ENCODE data around the gene FLT4.

- TF ChIP-seq ZNF430 (CRISPR knock-in tag; IDR thresholded peaks at IDR 0.05): no peak
- TF ChIP-seq, protein P1, sequence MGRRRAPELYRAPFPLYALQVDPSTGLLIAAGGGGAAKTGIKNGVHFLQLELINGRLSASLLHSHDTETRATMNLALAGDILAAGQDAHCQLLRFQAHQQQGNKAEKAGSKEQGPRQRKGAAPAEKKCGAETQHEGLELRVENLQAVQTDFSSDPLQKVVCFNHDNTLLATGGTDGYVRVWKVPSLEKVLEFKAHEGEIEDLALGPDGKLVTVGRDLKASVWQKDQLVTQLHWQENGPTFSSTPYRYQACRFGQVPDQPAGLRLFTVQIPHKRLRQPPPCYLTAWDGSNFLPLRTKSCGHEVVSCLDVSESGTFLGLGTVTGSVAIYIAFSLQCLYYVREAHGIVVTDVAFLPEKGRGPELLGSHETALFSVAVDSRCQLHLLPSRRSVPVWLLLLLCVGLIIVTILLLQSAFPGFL (CRISPR knock-in tag; IDR thresholded peaks at IDR 0.05): no peak
- no peak for TF ChIP-seq ZNF883 (CRISPR knock-in tag; IDR thresholded peaks at IDR 0.05; ENCODE audit: not compliant biosample characterization)
- TF ChIP-seq, protein P2, sequence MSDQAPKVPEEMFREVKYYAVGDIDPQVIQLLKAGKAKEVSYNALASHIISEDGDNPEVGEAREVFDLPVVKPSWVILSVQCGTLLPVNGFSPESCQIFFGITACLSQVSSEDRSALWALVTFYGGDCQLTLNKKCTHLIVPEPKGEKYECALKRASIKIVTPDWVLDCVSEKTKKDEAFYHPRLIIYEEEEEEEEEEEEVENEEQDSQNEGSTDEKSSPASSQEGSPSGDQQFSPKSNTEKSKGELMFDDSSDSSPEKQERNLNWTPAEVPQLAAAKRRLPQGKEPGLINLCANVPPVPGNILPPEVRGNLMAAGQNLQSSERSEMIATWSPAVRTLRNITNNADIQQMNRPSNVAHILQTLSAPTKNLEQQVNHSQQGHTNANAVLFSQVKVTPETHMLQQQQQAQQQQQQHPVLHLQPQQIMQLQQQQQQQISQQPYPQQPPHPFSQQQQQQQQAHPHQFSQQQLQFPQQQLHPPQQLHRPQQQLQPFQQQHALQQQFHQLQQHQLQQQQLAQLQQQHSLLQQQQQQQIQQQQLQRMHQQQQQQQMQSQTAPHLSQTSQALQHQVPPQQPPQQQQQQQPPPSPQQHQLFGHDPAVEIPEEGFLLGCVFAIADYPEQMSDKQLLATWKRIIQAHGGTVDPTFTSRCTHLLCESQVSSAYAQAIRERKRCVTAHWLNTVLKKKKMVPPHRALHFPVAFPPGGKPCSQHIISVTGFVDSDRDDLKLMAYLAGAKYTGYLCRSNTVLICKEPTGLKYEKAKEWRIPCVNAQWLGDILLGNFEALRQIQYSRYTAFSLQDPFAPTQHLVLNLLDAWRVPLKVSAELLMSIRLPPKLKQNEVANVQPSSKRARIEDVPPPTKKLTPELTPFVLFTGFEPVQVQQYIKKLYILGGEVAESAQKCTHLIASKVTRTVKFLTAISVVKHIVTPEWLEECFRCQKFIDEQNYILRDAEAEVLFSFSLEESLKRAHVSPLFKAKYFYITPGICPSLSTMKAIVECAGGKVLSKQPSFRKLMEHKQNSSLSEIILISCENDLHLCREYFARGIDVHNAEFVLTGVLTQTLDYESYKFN (CRISPR knock-in tag; conservative IDR thresholded peaks at IDR 0.05): no peak
- TF ChIP-seq FOXP1 (IDR thresholded peaks at IDR 0.05): no peak
- TF ChIP-seq FOXP1 (CRISPR knock-in tag; IDR thresholded peaks at IDR 0.05): no peak
- TF ChIP-seq ZBTB20 (CRISPR knock-in tag; IDR thresholded peaks at IDR 0.05; ENCODE audit: borderline replicate concordance, low read depth): no peak
- TF ChIP-seq SMAD1 (CRISPR knock-in tag; IDR thresholded peaks at IDR 0.05; ENCODE audit: borderline replicate concordance, low read depth): no peak
- no peak for TF ChIP-seq RAD21 (CRISPR knock-in tag; IDR thresholded peaks at IDR 0.05)
- no peak for TF ChIP-seq U2AF1 (optimal IDR thresholded peaks at IDR 0.05; ENCODE audit: low read depth, low read length)
- TF ChIP-seq ZFP90 (CRISPR knock-in tag; IDR thresholded peaks at IDR 0.05; ENCODE audit: borderline replicate concordance): no peak
- TF ChIP-seq EP300 (IDR thresholded peaks at IDR 0.05; ENCODE audit: low read depth in 2 of 2, low read length in 2 of 2): no peak
- TF ChIP-seq EP300 (CRISPR knock-in tag; IDR thresholded peaks at IDR 0.05; ENCODE audit: borderline replicate concordance): no peak
- TF ChIP-seq MEF2D (CRISPR knock-in tag; IDR thresholded peaks at IDR 0.05): no peak
- TF ChIP-seq, protein P3, sequence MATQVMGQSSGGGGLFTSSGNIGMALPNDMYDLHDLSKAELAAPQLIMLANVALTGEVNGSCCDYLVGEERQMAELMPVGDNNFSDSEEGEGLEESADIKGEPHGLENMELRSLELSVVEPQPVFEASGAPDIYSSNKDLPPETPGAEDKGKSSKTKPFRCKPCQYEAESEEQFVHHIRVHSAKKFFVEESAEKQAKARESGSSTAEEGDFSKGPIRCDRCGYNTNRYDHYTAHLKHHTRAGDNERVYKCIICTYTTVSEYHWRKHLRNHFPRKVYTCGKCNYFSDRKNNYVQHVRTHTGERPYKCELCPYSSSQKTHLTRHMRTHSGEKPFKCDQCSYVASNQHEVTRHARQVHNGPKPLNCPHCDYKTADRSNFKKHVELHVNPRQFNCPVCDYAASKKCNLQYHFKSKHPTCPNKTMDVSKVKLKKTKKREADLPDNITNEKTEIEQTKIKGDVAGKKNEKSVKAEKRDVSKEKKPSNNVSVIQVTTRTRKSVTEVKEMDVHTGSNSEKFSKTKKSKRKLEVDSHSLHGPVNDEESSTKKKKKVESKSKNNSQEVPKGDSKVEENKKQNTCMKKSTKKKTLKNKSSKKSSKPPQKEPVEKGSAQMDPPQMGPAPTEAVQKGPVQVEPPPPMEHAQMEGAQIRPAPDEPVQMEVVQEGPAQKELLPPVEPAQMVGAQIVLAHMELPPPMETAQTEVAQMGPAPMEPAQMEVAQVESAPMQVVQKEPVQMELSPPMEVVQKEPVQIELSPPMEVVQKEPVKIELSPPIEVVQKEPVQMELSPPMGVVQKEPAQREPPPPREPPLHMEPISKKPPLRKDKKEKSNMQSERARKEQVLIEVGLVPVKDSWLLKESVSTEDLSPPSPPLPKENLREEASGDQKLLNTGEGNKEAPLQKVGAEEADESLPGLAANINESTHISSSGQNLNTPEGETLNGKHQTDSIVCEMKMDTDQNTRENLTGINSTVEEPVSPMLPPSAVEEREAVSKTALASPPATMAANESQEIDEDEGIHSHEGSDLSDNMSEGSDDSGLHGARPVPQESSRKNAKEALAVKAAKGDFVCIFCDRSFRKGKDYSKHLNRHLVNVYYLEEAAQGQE (IDR thresholded peaks at IDR 0.05; ENCODE audit: borderline replicate concordance in 1 of 2, low read depth in 1 of 2, low read length in 2 of 2): no peak
These were observed 16.4 kb upstream of the FLT4 start for GRCh38 chr5:180665682-180666404.
